T-helper 2 cell treated with Interferon-gamma antibody and Interleukin-4, amounts not matched to agents 5 μg/mL and 100 μg/mL, for 36 hours (primary cell): Measurements from ENCODE around the gene PPM1B.
"Not testable (repeated sequence)": the region's sequence is repeated elsewhere in the genome, so short reads cannot be mapped to it uniquely, and the experiment has no call there.

ENCODE experiments used
- DNase-seq: peaks from one replicate; pipeline ENCODE4 v3.0.0; 2021; ENCODE audit warnings: low spot score
- H3K27ac Mint-ChIP-seq: one replicate; pipeline ENCODE4 v1.8.0; 2021; ENCODE audit warnings: mild to moderate bottlenecking, mixed read lengths
- H3K27me3 Mint-ChIP-seq: one replicate; pipeline ENCODE4 v1.8.0; 2021; ENCODE audit warnings: low read depth, mixed read lengths
- H3K36me3 Mint-ChIP-seq: one replicate; pipeline ENCODE4 v1.8.0; 2021; ENCODE audit warnings: low read depth, mixed read lengths
- H3K4me1 Mint-ChIP-seq: one replicate; pipeline ENCODE4 v1.8.0; 2021; ENCODE audit warnings: low read depth, mixed read lengths
- H3K4me3 Mint-ChIP-seq: one replicate; pipeline ENCODE4 v1.8.0; 2022; ENCODE audit warnings: mild to moderate bottlenecking, moderate library complexity, mixed read lengths
- H3K9me3 Mint-ChIP-seq: one replicate; pipeline ENCODE4 v1.8.0; 2021; ENCODE audit warnings: mixed read lengths

The PPM1B gene

DNA sequence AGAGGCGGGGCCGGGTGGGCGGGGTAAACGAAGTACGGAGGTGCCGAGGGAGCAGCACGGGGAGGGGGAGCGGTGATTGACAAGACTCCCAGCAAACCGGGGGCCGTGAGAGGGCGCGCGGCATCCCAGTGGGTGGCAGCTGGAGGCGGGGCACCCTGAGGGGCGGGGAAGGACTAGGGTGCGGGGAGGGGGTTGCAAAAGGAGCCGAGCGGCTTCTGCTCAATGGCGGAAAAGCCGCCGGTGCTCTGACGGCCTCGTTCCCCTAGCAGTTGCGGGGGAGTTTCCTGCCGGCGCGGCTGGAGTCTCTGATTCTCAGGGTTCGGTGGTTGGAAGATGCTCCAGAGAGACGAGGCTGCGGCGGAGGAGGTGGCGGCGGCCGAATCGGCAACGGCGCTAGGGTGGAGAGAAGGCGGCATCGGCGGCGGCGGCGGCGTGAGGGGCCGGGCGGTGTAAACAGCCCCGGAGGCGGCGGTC, at the start of gene PPM1B:
PPM1B (plus strand) TSS at position 195 of the 474 bp plus-strand sequence. CDS start 32,325 bp downstream, outside the sequence.
- Mint-ChIP-seq H3K4me1 (peaks cover 34% of the 10 kb centered on the region), H3K27me3 (no peaks in the 10 kb centered on the region), H3K27ac (peak within 1 kb of the TSS; percentile 100), H3K9me3 (peaks cover 12% of the 10 kb centered on the region), H3K4me3 (peak within 1 kb of the TSS; percentile 99), H3K36me3 (peaks cover 24% of the 10 kb centered on the region)
- DNase-seq = no peak

DNA sequence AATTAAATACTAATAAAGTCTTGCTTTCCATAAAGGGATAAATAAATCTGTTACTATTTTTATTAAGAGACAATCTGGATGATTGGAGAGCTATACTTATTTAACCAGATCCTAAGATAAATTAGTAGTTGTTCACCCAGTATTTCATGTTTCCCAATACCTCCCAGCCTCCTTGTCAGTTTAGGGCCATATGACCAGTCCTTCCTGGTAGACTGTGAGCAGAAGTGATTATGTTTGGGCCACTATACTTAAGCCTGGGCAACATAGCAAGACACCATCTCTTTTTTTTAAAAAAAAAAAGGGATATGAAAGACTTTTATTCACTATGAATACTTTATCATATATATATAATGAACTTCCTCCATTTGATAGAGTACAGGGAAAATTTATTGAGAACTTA, 48.8 kb upstream of the PPM1B start:
- no peaks in the 10 kb centered on the region for H3K27me3 Mint-ChIP-seq
- no peaks in the 10 kb centered on the region for H3K36me3 Mint-ChIP-seq
- H3K4me3 Mint-ChIP-seq = no peak overlapping the region
- no peaks in the 10 kb centered on the region for H3K9me3 Mint-ChIP-seq
- no peak overlapping the region for H3K27ac Mint-ChIP-seq
- peaks cover 20% of the 10 kb centered on the region for H3K4me1 Mint-ChIP-seq
- DNase-seq = no peak

DNA sequence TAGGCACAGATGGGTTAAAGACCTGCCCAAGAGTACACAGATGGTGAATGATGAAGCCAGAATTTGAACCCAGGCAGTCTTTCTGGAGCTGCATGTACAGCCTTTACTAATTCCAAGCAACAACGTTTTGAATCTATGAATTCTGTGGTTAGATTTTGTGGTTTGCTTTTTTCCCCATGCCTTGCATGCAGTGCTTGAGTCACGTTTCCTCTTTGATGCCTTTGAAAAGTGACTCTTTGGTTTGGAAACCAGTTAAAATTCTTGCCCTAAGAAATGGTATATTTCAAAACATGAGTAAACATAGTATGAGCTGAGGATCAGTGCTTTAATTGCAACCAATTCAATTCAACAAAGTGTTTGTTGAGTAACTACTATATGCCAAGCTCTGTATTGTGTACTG, 48.2 kb upstream of the PPM1B start:
- peaks cover 20% of the 10 kb centered on the region for H3K4me1 Mint-ChIP-seq
- DNase-seq = peak; percentile 65
- H3K4me3 Mint-ChIP-seq = no peak overlapping the region
- H3K27ac Mint-ChIP-seq = no peak overlapping the region
- no peaks in the 10 kb centered on the region for H3K9me3 Mint-ChIP-seq
- H3K36me3 Mint-ChIP-seq = no peaks in the 10 kb centered on the region
- H3K27me3 Mint-ChIP-seq = no peaks in the 10 kb centered on the region

DNA sequence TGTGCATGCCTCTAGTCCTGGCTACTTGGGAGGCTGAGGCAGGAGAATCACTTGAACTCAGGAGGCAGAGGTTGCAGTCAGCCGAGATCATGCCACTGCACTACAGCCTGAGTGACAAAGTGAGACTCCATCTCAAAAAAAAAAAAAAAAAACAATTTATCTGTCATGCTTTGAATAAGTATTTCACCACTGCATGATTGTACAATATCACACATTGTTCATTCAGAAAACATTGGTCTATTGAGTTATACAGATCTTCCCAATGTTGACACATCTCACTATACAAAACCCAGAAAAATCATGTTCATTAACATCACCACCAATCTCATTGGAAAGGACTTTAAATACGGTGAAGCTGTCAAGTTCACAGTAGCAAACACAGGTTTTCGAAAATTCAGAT, 46.8 kb upstream of the PPM1B start:
- no peaks in the 10 kb centered on the region for H3K27me3 Mint-ChIP-seq
- H3K4me3 Mint-ChIP-seq = no peak overlapping the region
- H3K27ac Mint-ChIP-seq = no peak overlapping the region

DNA sequence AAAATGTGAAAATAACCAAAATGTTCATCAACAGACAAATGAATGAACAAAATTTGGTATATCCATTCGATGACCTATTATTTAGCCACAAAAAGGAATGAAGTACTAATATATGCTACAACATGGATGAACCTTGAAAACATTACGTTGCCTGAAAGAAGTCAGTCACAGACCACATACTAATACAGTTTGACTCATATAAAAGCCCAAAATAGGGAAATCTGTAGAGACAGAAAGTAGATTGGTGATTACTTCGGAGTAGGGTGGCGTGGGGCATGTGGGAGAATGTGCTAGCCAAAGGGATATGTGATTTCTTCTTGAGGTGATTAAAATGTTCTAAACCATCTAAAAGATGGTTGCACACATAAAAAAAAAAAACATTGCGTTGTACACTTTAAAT, 44.2 kb upstream of the PPM1B start:
- no peak overlapping the region for H3K27ac Mint-ChIP-seq
- no peaks in the 10 kb centered on the region for H3K9me3 Mint-ChIP-seq
- no peaks in the 10 kb centered on the region for H3K27me3 Mint-ChIP-seq
- peaks cover 12% of the 10 kb centered on the region for H3K4me1 Mint-ChIP-seq
- no peak for DNase-seq
- H3K4me3 Mint-ChIP-seq = no peak overlapping the region
- H3K36me3 Mint-ChIP-seq = no peaks in the 10 kb centered on the region

More for the DNA sequence above, 46.8 kb upstream of the PPM1B start:
- no peak for DNase-seq
- H3K9me3 Mint-ChIP-seq = no peaks in the 10 kb centered on the region
- no peaks in the 10 kb centered on the region for H3K36me3 Mint-ChIP-seq
- H3K4me1 Mint-ChIP-seq = peaks cover 20% of the 10 kb centered on the region

DNA sequence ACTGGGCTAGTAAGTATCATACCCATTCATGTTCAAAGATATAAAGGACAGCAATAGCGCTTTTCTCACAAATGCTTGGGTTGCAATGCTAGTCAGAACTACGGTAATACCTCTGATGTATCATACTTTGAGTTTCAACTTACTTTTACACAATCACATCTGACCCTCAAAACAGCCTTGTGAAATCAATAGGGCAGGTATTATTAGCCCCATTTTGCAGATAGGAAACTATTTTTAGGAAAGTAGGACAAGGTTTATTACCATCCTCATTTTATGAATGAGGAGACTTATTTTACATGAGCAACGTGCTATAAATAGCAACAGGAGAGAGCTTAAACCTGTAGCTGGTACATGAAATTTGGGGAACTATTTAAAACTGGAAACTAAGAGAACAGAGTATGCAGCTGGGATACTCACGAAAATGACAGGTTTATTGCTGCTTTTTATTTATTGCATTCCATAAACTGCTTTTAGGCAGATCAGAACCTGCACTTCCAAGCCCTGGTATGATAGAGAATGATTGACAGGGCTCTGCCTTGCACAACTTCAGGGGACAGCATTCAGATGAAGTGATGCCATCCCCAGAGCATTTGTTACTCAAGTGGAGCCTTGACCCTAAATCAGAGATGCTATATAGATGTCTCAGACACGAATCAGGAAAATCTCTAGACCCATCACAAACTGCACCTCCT, 42.4 kb upstream of the PPM1B start:
- peaks cover 3% of the 10 kb centered on the region for H3K4me1 Mint-ChIP-seq
- no peak overlapping the region for H3K27ac Mint-ChIP-seq
- DNase-seq = no peak
- H3K27me3 Mint-ChIP-seq = no peaks in the 10 kb centered on the region
- H3K4me3 Mint-ChIP-seq = no peak overlapping the region
- H3K36me3 Mint-ChIP-seq = no peaks in the 10 kb centered on the region
- no peaks in the 10 kb centered on the region for H3K9me3 Mint-ChIP-seq

DNA sequence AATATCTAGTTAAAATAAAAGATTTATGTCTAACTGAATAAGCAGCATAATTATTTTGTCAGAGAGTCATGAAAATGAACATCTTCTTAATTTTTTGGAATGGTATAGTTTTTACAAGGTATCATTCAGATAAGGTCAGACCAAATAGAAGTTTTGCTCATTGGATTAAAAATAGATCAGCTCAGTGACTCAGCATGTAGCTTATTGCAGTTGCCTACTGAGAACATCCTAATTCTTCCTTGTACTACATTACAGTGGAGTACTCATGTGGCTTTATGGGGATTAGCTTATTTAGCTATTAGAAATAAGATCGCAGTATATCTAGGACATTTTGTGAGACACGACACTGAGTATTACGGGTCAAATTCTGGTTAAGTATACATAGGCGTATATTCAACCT, 38.2 kb upstream of the PPM1B start:
- Mint-ChIP-seq H3K4me1 (no peaks in the 10 kb centered on the region), H3K4me3 (no peak overlapping the region), H3K9me3 (peaks cover 4% of the 10 kb centered on the region), H3K27me3 (peaks cover 4% of the 10 kb centered on the region), H3K36me3 (no peaks in the 10 kb centered on the region), H3K27ac (no peak overlapping the region)
- no peak for DNase-seq

DNA sequence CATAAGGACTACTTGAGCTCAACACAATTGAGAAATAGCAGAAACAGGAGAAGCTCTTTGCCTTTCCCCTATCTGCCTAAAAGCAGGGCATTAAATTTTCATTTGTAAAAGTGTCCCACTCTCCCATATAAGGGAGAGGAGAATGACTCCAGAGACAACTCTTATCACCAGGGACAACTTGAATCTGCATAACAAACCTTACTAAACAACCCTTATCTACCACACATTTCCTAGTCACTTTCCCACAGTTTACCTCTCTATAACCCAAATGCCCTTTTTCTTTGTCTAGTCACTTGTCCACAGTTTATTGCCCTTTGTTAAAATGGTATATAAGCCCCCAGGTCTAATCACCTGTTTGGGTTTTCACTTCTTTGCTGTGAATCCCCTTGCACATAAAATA, 37.5 kb upstream of the PPM1B start:
- Mint-ChIP-seq H3K4me1 (no peaks in the 10 kb centered on the region), H3K27ac (no peak overlapping the region), H3K4me3 (no peak overlapping the region), H3K36me3 (no peaks in the 10 kb centered on the region), H3K27me3 (peaks cover 4% of the 10 kb centered on the region), H3K9me3 (peaks cover 4% of the 10 kb centered on the region)
- DNase-seq = no peak

DNA sequence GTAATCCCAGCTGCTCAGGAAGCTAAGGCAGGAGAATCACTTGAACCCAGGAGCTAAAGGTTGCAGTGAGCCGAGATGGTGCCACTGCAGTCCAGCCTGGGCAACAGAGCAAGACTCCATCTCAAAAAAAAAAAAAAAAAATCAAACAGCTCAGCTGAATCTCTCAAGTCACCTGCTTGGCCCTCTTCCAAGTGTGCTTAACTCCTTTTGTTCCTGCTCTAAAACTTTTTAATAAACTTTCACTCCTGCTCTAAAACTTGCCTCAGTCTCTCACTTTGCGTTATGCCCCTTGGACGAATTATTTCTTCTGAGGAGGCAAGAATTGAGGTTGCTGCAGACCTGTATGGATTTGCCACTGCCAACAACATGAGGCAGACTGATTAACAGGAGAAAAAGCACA, 35.1 kb upstream of the PPM1B start:
- not testable (repeated sequence) for H3K27ac Mint-ChIP-seq, H3K27me3 Mint-ChIP-seq, H3K4me3 Mint-ChIP-seq, H3K4me1 Mint-ChIP-seq, DNase-seq, H3K9me3 Mint-ChIP-seq, H3K36me3 Mint-ChIP-seq

DNA sequence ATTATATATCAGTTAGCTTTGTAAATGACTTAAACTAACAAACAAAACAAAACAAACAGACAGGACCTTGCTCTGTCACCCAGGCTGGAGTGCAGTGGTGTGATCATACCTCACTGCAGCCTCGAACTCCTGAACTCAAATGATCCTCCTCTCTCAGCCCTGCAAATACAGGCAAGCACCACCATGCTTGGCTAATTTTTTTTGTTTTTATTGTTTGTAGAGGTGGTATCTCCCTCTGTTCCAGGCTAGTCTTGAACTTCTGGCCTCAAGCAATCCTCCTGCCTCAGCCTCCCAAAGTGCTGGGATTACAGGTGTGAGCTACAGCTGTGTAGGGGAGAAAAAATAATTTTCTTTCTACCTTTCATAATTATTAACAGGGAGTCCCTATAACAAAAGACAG, 33.8 kb upstream of the PPM1B start:
- Mint-ChIP-seq H3K4me1 (peaks cover 2% of the 10 kb centered on the region), H3K9me3 (peaks cover 4% of the 10 kb centered on the region), H3K27me3 (peaks cover 10% of the 10 kb centered on the region), H3K4me3 (no peak overlapping the region), H3K36me3 (no peaks in the 10 kb centered on the region), H3K27ac (no peak overlapping the region)
- DNase-seq = no peak

DNA sequence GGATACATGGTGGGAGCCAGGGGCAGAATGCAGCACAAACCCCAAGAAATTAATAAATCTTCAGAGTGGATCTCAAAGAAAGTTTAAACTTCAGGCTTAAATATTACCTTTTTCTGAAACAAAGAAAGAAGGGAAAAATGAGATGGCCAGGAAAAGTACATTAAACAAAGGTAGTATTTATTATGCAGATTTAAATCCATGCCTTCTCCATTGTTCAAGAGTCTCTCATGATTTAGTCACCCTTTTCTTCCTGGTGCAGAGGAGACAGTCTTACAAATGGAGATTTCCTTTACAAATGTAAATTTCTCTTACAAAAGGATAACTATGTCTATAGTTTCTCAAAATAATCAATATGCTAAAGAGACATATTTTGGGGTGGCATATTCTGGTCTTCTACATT, 33.4 kb upstream of the PPM1B start:
- H3K36me3 Mint-ChIP-seq = no peaks in the 10 kb centered on the region
- no peak overlapping the region for H3K27ac Mint-ChIP-seq
- no peak overlapping the region for H3K4me3 Mint-ChIP-seq
- peaks cover 4% of the 10 kb centered on the region for H3K9me3 Mint-ChIP-seq
- peaks cover 10% of the 10 kb centered on the region for H3K27me3 Mint-ChIP-seq
- peaks cover 2% of the 10 kb centered on the region for H3K4me1 Mint-ChIP-seq
- no peak for DNase-seq

DNA sequence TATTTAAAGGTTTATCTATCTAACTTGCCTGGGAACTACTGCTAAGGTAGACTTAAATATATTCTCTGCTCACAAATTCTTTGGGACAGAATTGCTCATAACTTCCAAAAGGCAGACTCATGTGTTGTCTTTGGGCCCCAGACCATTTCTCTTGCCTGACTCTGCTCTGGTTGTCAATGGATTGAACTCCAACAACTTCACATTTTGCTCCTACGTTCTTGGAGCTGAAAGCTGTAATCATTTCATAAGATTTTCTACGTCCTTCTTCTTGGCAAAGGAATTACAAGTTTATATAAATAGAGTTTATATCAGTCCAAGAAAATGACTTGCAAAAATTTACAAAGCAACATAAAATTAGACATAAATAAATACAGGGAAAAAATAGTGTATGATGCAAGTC, 32.9 kb upstream of the PPM1B start:
- H3K27me3 Mint-ChIP-seq = peaks cover 13% of the 10 kb centered on the region
- no peak overlapping the region for H3K4me3 Mint-ChIP-seq
- no peak for DNase-seq
- no peaks in the 10 kb centered on the region for H3K36me3 Mint-ChIP-seq
- peaks cover 2% of the 10 kb centered on the region for H3K4me1 Mint-ChIP-seq
- peaks cover 4% of the 10 kb centered on the region for H3K9me3 Mint-ChIP-seq
- no peak overlapping the region for H3K27ac Mint-ChIP-seq

DNA sequence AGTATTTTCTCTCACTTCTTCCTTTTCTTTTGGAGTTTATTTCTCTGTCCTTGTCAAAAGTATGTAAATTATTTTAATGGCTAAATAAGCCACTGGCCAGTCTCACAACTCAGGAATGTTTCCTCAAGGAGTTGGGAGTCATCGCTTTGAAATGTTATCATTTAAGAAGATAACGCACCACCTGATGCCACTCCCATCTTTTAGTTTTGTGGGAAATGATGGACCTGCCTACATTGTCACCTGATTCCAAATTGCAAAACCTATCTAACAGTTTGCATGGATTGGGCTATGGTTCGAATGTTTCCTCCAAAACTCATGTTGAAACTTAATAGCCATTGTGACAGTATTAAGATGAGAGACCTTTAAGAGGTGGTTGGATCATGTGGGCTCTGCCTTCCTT, 32.4 kb upstream of the PPM1B start:
- H3K4me3 Mint-ChIP-seq = no peak overlapping the region
- H3K9me3 Mint-ChIP-seq = peaks cover 4% of the 10 kb centered on the region
- H3K36me3 Mint-ChIP-seq = no peaks in the 10 kb centered on the region
- H3K27me3 Mint-ChIP-seq = peaks cover 13% of the 10 kb centered on the region
- peaks cover 2% of the 10 kb centered on the region for H3K4me1 Mint-ChIP-seq
- no peak overlapping the region for H3K27ac Mint-ChIP-seq
- no peak for DNase-seq

DNA sequence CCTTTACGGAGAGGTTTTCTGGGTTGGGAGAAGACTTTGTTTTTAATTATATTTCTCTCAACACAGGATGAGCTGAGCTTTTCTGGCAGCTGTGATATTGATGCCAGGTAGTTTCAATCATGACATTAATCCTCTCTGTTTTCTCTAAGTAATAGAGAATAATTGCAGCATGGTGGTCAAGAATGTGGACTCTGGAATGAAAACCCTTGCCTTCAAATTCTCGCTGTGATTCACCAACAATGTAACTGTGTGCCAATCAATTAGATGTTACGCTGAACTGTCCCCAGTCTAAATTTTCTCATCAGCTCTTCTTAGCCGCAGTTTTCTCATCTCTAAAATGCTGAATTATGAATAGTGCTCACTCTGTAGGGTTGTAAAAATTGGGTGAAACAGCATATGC, 31.6 kb upstream of the PPM1B start:
- Mint-ChIP-seq H3K4me3 (no peak overlapping the region), H3K36me3 (no peaks in the 10 kb centered on the region), H3K27me3 (peaks cover 16% of the 10 kb centered on the region), H3K9me3 (peaks cover 3% of the 10 kb centered on the region), H3K27ac (no peak overlapping the region), H3K4me1 (peaks cover 2% of the 10 kb centered on the region)
- DNase-seq = no peak
